ENCODE measurements around the gene SPEN.
"Not testable (repeated sequence)": the region's sequence is repeated elsewhere in the genome, so short reads cannot be mapped to it uniquely, and the experiment has no call there.

SPEN gene

GRCh38 chr1:15900662-15901279 is 53.3 kb downstream of the SPEN start:
- DNase-seq (ENCODE audit: low read depth in 2 of 2): no peak

- DNase-seq (ENCODE audit: low read depth in 2 of 2): no peak
These were observed 55.4 kb downstream of the SPEN start for GRCh38 chr1:15902882-15903281.

- no peak for DNase-seq (ENCODE audit: low read depth in 2 of 2)
These were observed 61.1 kb downstream of the SPEN start for GRCh38 chr1:15908597-15908996.

- DNase-seq (ENCODE audit: low read depth in 2 of 2): no peak
These were observed 63.6 kb downstream of the SPEN start for GRCh38 chr1:15911141-15911540.

GRCh38 chr1:15911927-15912326 is 64.4 kb downstream of the SPEN start:
- no peak for DNase-seq (ENCODE audit: low read depth in 2 of 2)

GRCh38 chr1:15913607-15914006 is 66.1 kb downstream of the SPEN start:
- DNase-seq (ENCODE audit: low read depth in 2 of 2): not testable (repeated sequence)

GRCh38 chr1:15915991-15916390 is 68.5 kb downstream of the SPEN start:
- DNase-seq (ENCODE audit: low read depth in 2 of 2): no peak

- DNase-seq (ENCODE audit: low read depth in 2 of 2): no peak
These were observed 68.9 kb downstream of the SPEN start for GRCh38 chr1:15916417-15916816.

GRCh38 chr1:15916916-15917315 is 69.4 kb downstream of the SPEN start:
- no peak for DNase-seq (ENCODE audit: low read depth in 2 of 2)

GRCh38 chr1:15918962-15919715 is 71.6 kb downstream of the SPEN start:
- peak; percentile 27 to 48 for DNase-seq (ENCODE audit: low read depth in 2 of 2)

GRCh38 chr1:15923241-15923640 is 75.7 kb downstream of the SPEN start:
- DNase-seq (ENCODE audit: low read depth in 2 of 2): no peak

GRCh38 chr1:15926448-15926847 is 78.9 kb downstream of the SPEN start:
- DNase-seq (ENCODE audit: low read depth in 2 of 2): not testable (repeated sequence)

- no peak for DNase-seq (ENCODE audit: low read depth in 2 of 2)
These were observed 81.8 kb downstream of the SPEN start for GRCh38 chr1:15928971-15929965.

GRCh38 chr1:15931401-15931800 is 83.9 kb downstream of the SPEN start:
- no peak for DNase-seq (ENCODE audit: low read depth in 2 of 2)

GRCh38 chr1:15931884-15932283 is 84.4 kb downstream of the SPEN start:
- DNase-seq (ENCODE audit: low read depth in 2 of 2): no peak

- no peak for DNase-seq (ENCODE audit: low read depth in 2 of 2)
These were observed 85.1 kb downstream of the SPEN start for GRCh38 chr1:15932612-15933011.

- no peak for DNase-seq (ENCODE audit: low read depth in 2 of 2)
These were observed 86.2 kb downstream of the SPEN start for GRCh38 chr1:15933684-15934083.

GRCh38 chr1:15934211-15935055 is 86.9 kb downstream of the SPEN start:
- no peak for DNase-seq (ENCODE audit: low read depth in 2 of 2)

GRCh38 chr1:15935056-15935950 is 87.8 kb downstream of the SPEN start:
- DNase-seq (ENCODE audit: low read depth in 2 of 2): no peak

- no peak for DNase-seq (ENCODE audit: low read depth in 2 of 2)
These were observed 88.5 kb downstream of the SPEN start for GRCh38 chr1:15936025-15936424.
